ENCODE measurements around the gene UNC5C.

- TF ChIP-seq POLR2A (IDR thresholded peaks at IDR 0.05), result no peak
- TF ChIP-seq CTCF (IDR thresholded peaks at IDR 0.05), result no peak
- no peak for TF ChIP-seq POLR2AphosphoS5 (IDR thresholded peaks at IDR 0.05)
Observed at GRCh38 chr4:95494186-95494585, 54.6 kb downstream of the UNC5C start.
